Renal cortex interstitium (tissue), 11 donors: ENCODE measurements around the gene QTRT2. TPM values are rescaled to one million over a fixed set of nuclear protein-coding genes. Genes with fewer than 3 reads are reported as not detected.

Experiments
- DNase-seq, 11 donors: peaks; one replicate each; pipeline ENCODE4 v3.0.0-alpha.2; 2013; ENCODE audit warnings: low read depth in 9 of 11, low spot score in 4 of 11; ENCODE audit errors: extremely low read depth in 1 of 11
- polyA plus RNA-seq, 3 donors: library from polyadenylated mRNA; unstranded; fragments of 120-200 nt; gene quantifications; one replicate each; pipeline ENCODE4 v1.2.1, GENCODE V29; 2013; ENCODE audit not compliant: insufficient read length in 3 of 3

The QTRT2 gene
- polyA plus RNA-seq, 3 donors, result 25.9 to 35.8 (median 28.9) TPM

- DNase-seq, result no peak
Observed at GRCh38 chr3:114060906-114061655, 4.5 kb downstream of the QTRT2 start.

GRCh38 chr3:114067804-114068203 lies 11.3 kb downstream of the QTRT2 start:
- DNase-seq, result no peak

- no peak for DNase-seq
Observed at GRCh38 chr3:114068336-114068735, 11.8 kb downstream of the QTRT2 start.

- no peak for DNase-seq
Observed at GRCh38 chr3:114071786-114072185, 15.2 kb downstream of the QTRT2 start.

GRCh38 chr3:114076711-114077110 lies 20.2 kb downstream of the QTRT2 start:
- no peak for DNase-seq

GRCh38 chr3:114078126-114078525 lies 21.6 kb downstream of the QTRT2 start:
- no peak for DNase-seq

- DNase-seq, result no peak
Observed at GRCh38 chr3:114079761-114080160, 23.2 kb downstream of the QTRT2 start.

GRCh38 chr3:114080201-114080600 lies 23.7 kb downstream of the QTRT2 start:
- DNase-seq, result no peak

GRCh38 chr3:114081037-114081436 lies 24.5 kb downstream of the QTRT2 start:
- DNase-seq, result no peak

- DNase-seq, result no peak
Observed at GRCh38 chr3:114083112-114083511, 26.6 kb downstream of the QTRT2 start.

GRCh38 chr3:114086356-114086755 lies 29.8 kb downstream of the QTRT2 start:
- no peak for DNase-seq

- DNase-seq, result no peak
Observed at GRCh38 chr3:114089675-114090074, 33.1 kb downstream of the QTRT2 start.

GRCh38 chr3:114092151-114093015 lies 35.8 kb downstream of the QTRT2 start:
- peak in 2 of 11 donors; percentile 7 to 9 for DNase-seq

- peak in 4 of 11 donors; percentile 6 to 39 (median 18) for DNase-seq
Observed at GRCh38 chr3:114093016-114093380, 36.5 kb downstream of the QTRT2 start.

- peak in 4 of 11 donors; percentile 11 to 29 (median 25) for DNase-seq
Observed at GRCh38 chr3:114093596-114093995, 37.1 kb downstream of the QTRT2 start.

- no peak for DNase-seq
Observed at GRCh38 chr3:114095796-114096195, 39.3 kb downstream of the QTRT2 start.

GRCh38 chr3:114101101-114101500 lies 44.6 kb downstream of the QTRT2 start:
- DNase-seq, result no peak

- no peak for DNase-seq
Observed at GRCh38 chr3:114103181-114103580, 46.6 kb downstream of the QTRT2 start.

GRCh38 chr3:114103858-114104257 lies 47.3 kb downstream of the QTRT2 start:
- no peak for DNase-seq

GRCh38 chr3:114104414-114104813 lies 47.9 kb downstream of the QTRT2 start:
- DNase-seq, result no peak
